GM21723 (cell line): ENCODE results near the gene CFAP100.

Source experiments
- ATAC-seq: cut with Tn5 transposase; IDR thresholded peaks from one replicate; pipeline ENCODE4 v1.9.1; 2021; ENCODE audit warnings: mild to moderate bottlenecking, moderate library complexity; ENCODE audit not compliant: unreplicated experiment

CFAP100 gene

GRCh38 chr3:126394179-126394976, at the start of gene CFAP100:
Gene CFAP100 (plus strand): TSS chr3:126394909. CDS start chr3:126396001, 1,092 bp downstream.
- no peak for ATAC-seq

DNA sequence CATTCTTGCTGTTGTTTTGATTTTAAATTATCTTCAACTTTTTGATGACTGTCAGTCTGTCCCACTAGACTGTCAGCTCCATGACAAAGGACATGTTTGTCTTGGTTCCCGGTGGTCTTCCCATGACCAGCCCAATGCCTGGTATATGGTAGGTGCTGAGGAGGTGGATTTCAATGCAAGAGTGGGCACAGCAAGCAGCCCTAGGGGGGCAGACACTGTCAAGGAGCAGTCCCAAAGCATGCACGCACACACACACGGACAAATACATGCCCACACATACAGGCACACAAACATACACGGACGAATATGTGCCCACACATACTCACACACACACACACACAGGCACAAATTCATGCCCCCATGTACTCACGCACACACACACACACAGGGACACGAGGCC, 49.5 kb upstream of the CFAP100 start:
- no peak for ATAC-seq

- no peak for ATAC-seq
These were observed 48.9 kb upstream of the CFAP100 start for GRCh38 chr3:126345641-126346460.

DNA sequence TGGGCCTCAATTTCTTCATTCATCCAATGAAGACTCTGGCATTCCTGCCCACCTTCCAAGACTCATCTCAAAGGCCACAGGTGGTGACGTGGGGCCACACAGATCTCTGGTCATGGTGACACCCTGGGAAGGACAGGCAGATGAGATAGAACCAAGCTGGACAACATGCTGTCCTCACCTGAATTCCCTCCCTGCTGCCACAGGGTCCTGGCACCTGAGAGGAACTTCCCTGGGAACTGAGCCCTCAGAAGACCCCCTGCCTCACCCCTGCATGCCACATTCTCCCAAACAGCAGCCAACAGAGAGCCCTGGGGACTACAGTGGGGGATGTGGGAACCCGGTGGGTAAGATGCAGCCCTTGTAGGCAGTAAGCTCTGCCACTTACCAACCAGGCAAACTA, 48.2 kb upstream of the CFAP100 start:
- no peak for ATAC-seq

GRCh38 chr3:126347543-126348161, 47.1 kb upstream of the CFAP100 start:
- no peak for ATAC-seq

DNA sequence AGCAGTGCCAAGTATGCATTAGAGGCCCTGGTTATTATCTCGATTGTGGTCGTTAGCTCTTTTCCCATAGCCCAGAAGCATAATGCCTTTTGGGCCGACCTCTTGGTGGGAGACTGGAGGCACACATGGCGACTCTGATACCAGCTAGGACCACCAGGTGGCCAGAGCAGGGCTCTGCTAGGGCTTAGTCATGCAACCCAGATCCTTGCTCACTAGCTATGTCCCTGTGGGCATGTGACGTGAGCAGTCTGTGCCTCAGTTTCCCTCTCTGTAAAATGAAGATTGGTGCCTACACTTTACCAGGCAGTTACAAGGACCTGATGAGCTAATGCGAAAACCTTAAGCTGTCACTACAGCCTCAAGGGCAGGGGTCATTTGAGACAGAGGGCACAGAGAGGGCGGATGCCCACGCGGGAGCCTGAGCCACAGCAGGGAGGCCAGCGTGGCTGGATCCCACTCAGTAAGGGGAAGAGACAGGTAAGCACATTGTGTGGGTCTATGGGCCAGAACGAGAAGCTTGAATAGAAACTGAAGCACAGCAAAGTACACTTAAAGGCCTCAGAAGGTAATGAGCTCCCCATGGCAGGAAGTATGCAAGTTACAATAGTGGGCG, 46.3 kb upstream of the CFAP100 start:
- no peak for ATAC-seq

DNA sequence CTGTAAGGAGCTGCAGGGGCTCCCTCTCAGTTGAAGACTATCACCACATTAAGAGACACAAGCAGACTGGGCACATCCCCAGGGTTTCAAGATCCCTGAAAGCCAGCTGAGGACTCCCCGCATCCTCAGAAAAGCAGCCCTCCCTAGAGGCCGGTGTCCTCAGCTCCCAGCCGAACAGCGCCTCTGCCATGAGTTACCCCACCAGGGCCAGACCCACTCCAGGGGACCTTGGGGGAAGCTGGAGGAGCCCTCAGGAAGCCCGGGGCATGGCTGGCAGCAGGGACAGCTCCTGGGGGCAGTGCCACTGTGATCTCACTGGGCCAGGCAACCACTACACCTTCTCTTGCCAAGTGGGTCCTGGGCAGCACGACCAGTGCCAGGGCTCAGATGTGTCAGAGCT, 45.6 kb upstream of the CFAP100 start:
- no peak for ATAC-seq

- ATAC-seq, result no peak
These were observed 44.9 kb upstream of the CFAP100 start for GRCh38 chr3:126349611-126350501.

DNA sequence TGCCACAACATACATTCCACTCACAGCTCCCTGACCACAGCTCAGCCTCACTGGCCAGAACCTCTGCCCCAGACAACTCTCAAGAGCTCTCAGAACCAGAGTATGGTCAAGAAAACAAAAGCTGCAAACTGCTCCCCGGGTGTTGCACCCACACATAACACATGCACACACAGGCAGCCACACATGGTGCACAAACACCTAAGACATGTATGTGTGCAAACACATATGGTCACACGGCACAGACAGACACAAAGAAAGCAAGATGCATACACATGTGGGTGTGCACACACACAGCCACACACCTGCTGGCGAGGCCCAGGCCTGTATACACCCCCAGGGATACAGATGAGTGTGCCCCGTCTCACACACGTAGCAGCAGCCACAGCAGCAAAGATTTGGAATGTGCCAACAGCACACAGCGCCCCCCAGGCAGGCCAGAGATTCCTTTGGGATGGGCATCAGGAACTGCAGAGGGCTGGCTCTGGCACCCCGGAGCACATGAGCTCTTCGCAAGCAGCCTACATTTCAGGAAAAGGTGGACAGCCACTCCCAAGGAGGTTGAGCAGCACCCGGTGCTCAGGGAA, 44.1 kb upstream of the CFAP100 start:
- ATAC-seq, result no peak

DNA sequence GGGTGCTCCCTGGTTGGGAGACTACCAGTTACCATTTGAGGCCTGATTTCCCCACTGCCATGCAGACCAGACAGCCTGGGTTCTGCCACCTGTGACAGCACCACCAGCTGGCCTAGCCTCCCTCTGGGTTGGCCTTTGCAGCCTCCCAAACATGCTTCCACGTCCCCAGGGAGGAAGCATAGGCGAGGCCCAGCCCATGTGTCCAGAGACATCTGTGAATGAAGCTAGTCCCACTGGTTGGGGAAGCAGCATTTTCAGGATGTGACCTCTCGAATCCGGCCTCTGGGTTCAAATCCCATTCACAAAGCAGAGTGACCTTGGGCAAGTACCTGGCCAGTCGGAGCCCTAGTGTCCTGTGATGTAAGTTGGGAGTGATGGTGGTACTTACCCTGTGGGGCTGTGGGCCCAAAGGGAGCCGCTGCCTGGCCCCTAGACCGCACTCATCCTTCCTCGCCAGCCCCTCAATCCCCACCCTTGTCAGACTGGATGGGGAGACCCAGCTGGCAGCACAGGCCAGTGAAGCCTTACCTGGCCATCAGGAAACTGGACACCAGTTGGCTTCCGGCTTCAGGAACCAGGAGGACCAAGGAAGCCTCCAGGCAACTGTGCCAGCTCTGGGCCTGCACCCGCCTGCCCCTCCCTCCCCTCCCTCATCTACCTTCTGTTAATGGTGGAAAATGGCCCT, 43.5 kb upstream of the CFAP100 start:
- ATAC-seq, result no peak

GRCh38 chr3:126351771-126352475, 42.8 kb upstream of the CFAP100 start:
- no peak for ATAC-seq

DNA sequence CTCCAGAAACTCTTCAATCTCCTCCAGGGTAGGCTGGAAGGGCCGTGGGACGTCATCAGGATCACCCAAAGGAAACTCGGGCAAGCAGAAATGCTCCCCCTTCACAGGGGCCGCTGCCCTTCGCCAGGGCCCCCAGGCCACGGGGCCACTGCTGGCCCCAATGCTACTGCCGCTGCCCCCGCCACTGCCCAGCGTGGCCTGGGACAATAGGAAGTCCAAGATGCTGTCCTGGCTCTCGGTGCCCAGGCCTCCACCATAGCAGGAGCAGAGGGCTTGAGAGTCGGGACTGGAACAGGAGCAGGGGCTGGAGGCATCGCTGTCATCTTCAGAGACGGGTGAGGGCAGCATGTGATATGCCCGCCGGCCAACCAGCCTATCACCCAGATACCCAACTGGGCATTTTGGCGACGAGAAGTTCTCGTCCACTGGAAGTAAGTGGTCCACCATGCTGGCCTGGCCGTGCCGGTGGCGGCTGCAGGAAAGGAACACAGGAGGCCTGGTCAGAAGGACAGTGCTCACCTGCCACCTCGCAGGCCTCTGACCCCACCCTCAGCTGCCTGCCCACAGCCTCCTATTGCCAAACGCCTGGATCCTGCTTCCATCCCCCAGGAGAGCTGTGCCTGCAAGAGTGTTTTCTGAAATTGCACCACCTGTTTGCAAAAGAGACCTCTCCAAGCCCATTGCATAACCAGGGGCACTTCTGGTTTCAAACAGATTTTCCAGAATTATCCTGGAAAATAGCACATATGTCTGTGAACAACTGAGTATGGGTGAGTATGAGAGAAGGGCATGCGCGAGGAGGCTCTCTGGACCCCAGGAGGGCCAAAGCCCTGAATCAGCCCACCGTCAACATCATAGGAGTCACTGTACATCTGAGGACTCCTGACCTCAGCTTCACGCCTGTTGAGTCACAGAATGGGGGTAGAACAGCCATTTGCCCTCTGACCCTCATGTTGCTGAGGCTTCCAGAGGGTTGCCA, 41.9 kb upstream of the CFAP100 start:
- ATAC-seq, result no peak

- no peak for ATAC-seq
These were observed 40.9 kb upstream of the CFAP100 start for GRCh38 chr3:126353694-126354321.

DNA sequence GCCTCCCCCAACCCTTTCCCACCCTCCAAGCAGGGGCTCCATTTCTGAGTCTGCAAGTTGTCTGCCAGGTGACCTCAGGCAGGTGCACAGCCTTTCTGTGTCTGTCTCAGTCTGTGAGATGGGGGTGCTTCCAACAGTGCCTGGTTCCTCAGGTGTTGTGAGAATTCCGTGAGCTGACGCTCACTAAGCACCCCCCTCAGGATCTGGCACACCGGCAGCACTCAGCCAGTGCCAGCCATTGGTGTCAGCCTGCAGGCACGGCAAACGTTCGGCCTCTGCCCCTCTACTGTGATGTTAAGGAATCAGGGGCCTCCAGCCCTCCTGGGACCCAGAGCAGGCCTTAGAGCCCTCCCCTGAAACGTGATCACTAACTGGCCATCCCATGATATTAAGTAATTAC, 39.9 kb upstream of the CFAP100 start:
- ATAC-seq, result no peak

GRCh38 chr3:126355251-126355650, 39.5 kb upstream of the CFAP100 start:
- ATAC-seq, result no peak

DNA sequence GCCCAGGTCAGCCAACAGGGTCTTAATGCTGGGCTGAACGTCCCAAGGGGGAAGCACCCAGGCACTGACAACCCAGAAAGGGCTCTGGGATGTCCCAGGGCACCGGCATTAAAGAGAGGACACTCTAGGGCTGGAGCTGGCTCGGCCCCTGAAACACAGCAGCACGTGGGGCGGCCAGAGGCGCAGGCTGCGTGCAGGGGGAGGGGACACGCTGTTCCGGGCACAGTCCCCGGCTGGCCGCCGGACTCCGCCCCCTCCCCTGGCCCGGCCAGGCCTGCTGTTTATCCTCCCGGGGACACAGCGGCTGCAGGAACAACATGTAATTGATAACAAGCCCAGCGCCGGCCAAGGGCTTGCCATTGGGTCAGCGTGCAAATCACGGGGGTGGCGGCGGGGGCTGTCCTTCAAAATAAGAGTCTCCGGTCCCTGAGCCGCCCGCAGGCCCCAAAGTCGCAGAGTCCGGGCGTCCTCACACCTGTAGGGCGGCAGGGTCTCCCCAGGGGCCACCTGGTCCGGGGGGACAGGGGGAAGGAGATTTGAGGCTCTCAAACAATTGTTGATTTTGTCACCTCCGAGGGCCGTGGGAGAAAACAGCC, 38.8 kb upstream of the CFAP100 start:
- ATAC-seq, result no peak
